ENCODE measurements around the gene GTF2E1.

- TF ChIP-seq CTCF (IDR thresholded peaks at IDR 0.05) (peak; percentile 66 to 83 (median 78)), POLR2A (IDR thresholded peaks at IDR 0.05) (no peak)
Measured at GRCh38 chr3:120795017-120795648, 52.6 kb downstream of the GTF2E1 start.

Measured in thyroid gland (tissue), 4 donors.